ENCODE results near the gene DAB1.

Gene DAB1

GRCh38 chr1:57210881-57211280 lies 213.0 kb downstream of the DAB1 start:
- DNase-seq: no peak

GRCh38 chr1:57209495-57209894 lies 214.4 kb downstream of the DAB1 start:
- DNase-seq: no peak

- DNase-seq: no peak
Measured at GRCh38 chr1:57208741-57209302, 215.0 kb downstream of the DAB1 start.

- DNase-seq: no peak
Measured at GRCh38 chr1:57206038-57206437, 217.8 kb downstream of the DAB1 start.

GRCh38 chr1:57204942-57205787 lies 218.7 kb downstream of the DAB1 start:
- no peak for DNase-seq

GRCh38 chr1:57204091-57204490 lies 219.8 kb downstream of the DAB1 start:
- DNase-seq: no peak

GRCh38 chr1:57202241-57202640 lies 221.6 kb downstream of the DAB1 start:
- no peak for DNase-seq

- DNase-seq: no peak
Measured at GRCh38 chr1:57198912-57199311, 224.9 kb downstream of the DAB1 start.

GRCh38 chr1:57195436-57195941 lies 228.4 kb downstream of the DAB1 start:
- DNase-seq: no peak

- no peak for DNase-seq
Measured at GRCh38 chr1:57192222-57192621, 231.6 kb downstream of the DAB1 start.

GRCh38 chr1:57190898-57191297 lies 233.0 kb downstream of the DAB1 start:
- no peak for DNase-seq

- no peak for DNase-seq
Measured at GRCh38 chr1:57188168-57188567, 235.7 kb downstream of the DAB1 start.

- DNase-seq: no peak
Measured at GRCh38 chr1:57186455-57186854, 237.4 kb downstream of the DAB1 start.

GRCh38 chr1:57179001-57179400 lies 244.9 kb downstream of the DAB1 start:
- DNase-seq: no peak

GRCh38 chr1:57175506-57175905 lies 248.4 kb downstream of the DAB1 start:
- DNase-seq: no peak

GRCh38 chr1:57172040-57172439 lies 251.8 kb downstream of the DAB1 start:
- DNase-seq: no peak

GRCh38 chr1:57167997-57168396 lies 255.9 kb downstream of the DAB1 start:
- DNase-seq: no peak

GRCh38 chr1:57165546-57165945 lies 258.3 kb downstream of the DAB1 start:
- DNase-seq: no peak

- DNase-seq: no peak
Measured at GRCh38 chr1:57164584-57164983, 259.3 kb downstream of the DAB1 start.

GRCh38 chr1:57163789-57164188 lies 260.1 kb downstream of the DAB1 start:
- no peak for DNase-seq

GRCh38 chr1:57163325-57163724 lies 260.5 kb downstream of the DAB1 start:
- DNase-seq: no peak

GRCh38 chr1:57162607-57163261 lies 261.1 kb downstream of the DAB1 start:
- no peak for DNase-seq

- DNase-seq: no peak
Measured at GRCh38 chr1:57160594-57160993, 263.3 kb downstream of the DAB1 start.

GRCh38 chr1:57158604-57158998 lies 265.3 kb downstream of the DAB1 start:
- no peak for DNase-seq

Data from SHP77 treated with DMSO at 0.1 percent for 48 hours (cell line).